ACC112 (cell line): ENCODE results near the gene PGBD5.

Source experiments
- H2AFZ ChIP-seq: fragments of 200-600 bp; sonication (generic); one replicate; pipeline ENCODE4 v1.6.0; 2017; ENCODE audit warnings: antibody characterized with exemption, low read length; ENCODE audit not compliant: unreplicated experiment
- H3K27ac ChIP-seq: fragments of 200-600 bp; sonication (generic); 2 replicates; pipeline ENCODE4 v1.5.1; 2014; ENCODE audit warnings: low read depth, mild to moderate bottlenecking, antibody characterized with exemption, low read length, moderate library complexity
- H3K27me3 ChIP-seq: fragments of 200-600 bp; sonication (generic); 2 replicates; pipeline ENCODE4 v1.6.1; 2014; ENCODE audit warnings: mild to moderate bottlenecking, antibody characterized with exemption, low read length, moderate library complexity, mixed read lengths; ENCODE audit not compliant: insufficient read depth
- H3K36me3 ChIP-seq: fragments of 200-600 bp; sonication (generic); 2 replicates; pipeline ENCODE4 v1.6.1; 2016; ENCODE audit warnings: mild to moderate bottlenecking, antibody characterized with exemption, low read length, moderate library complexity, mixed read lengths; ENCODE audit not compliant: insufficient read depth
- H3K4me1 ChIP-seq: fragments of 200-600 bp; sonication (generic); one replicate; pipeline ENCODE4 v1.6.1; 2016; ENCODE audit warnings: low read length, mixed read lengths; ENCODE audit not compliant: insufficient read depth, unreplicated experiment, control insufficient read depth
- H3K4me3 ChIP-seq: fragments of 200-600 bp; sonication (generic); 2 replicates; pipeline ENCODE4 v1.5.1; 2014; ENCODE audit warnings: mild to moderate bottlenecking, low read depth, low read length
- H3K79me2 ChIP-seq: fragments of 200-600 bp; sonication (generic); one replicate; pipeline ENCODE4 v1.6.0; 2016; ENCODE audit warnings: low read length; ENCODE audit not compliant: control insufficient read depth, unreplicated experiment, insufficient read depth

Gene PGBD5

GRCh38 chr1:230396966-230397365, 29.2 kb downstream of the PGBD5 start:
- Histone ChIP-seq H3K27me3 (peaks cover 3% of the 10 kb centered on the region; the same call in 1 of the 2 replicates), H3K27ac (no peak overlapping the region), H3K79me2 (no peaks in the 10 kb centered on the region), H3K4me1 (no peaks in the 10 kb centered on the region), H3K36me3 (no peaks in the 10 kb centered on the region), H3K4me3 (no peak overlapping the region), H2AFZ (no peak overlapping the region)

- peaks cover 9% of the 10 kb centered on the region; the same call in 1 of the 2 replicates for H3K27me3 ChIP-seq
- no peaks in the 10 kb centered on the region for H3K36me3 ChIP-seq
- H3K27ac ChIP-seq, result no peak overlapping the region
- no peak overlapping the region for H2AFZ ChIP-seq
- H3K79me2 ChIP-seq, result no peaks in the 10 kb centered on the region
- H3K4me3 ChIP-seq, result no peak overlapping the region
- H3K4me1 ChIP-seq, result no peaks in the 10 kb centered on the region
Observed at GRCh38 chr1:230395932-230396331, 30.2 kb downstream of the PGBD5 start.

GRCh38 chr1:230394741-230395140, 31.4 kb downstream of the PGBD5 start:
- H3K27ac ChIP-seq, result no peak overlapping the region
- no peak overlapping the region for H3K4me3 ChIP-seq
- H3K27me3 ChIP-seq, result peaks cover 13% of the 10 kb centered on the region; the same call in 1 of the 2 replicates
- H3K36me3 ChIP-seq, result no peaks in the 10 kb centered on the region
- no peaks in the 10 kb centered on the region for H3K4me1 ChIP-seq
- no peaks in the 10 kb centered on the region for H3K79me2 ChIP-seq
- H2AFZ ChIP-seq, result no peak overlapping the region

GRCh38 chr1:230394134-230394533, 32.0 kb downstream of the PGBD5 start:
- Histone ChIP-seq H2AFZ (no peak overlapping the region), H3K4me3 (no peak overlapping the region), H3K36me3 (no peaks in the 10 kb centered on the region), H3K79me2 (no peaks in the 10 kb centered on the region), H3K4me1 (no peaks in the 10 kb centered on the region), H3K27ac (no peak overlapping the region), H3K27me3 (peaks cover 13% of the 10 kb centered on the region; the same call in 1 of the 2 replicates)

- no peak overlapping the region for H3K4me3 ChIP-seq
- no peaks in the 10 kb centered on the region for H3K36me3 ChIP-seq
- no peaks in the 10 kb centered on the region for H3K79me2 ChIP-seq
- no peaks in the 10 kb centered on the region for H3K4me1 ChIP-seq
- H3K27me3 ChIP-seq, result peaks cover 13% of the 10 kb centered on the region; the same call in 1 of the 2 replicates
- H2AFZ ChIP-seq, result no peak overlapping the region
- H3K27ac ChIP-seq, result no peak overlapping the region
Observed at GRCh38 chr1:230393722-230394121, 32.4 kb downstream of the PGBD5 start.

GRCh38 chr1:230392920-230393521, 33.1 kb downstream of the PGBD5 start:
- Histone ChIP-seq H3K27ac (no peak overlapping the region), H3K36me3 (no peaks in the 10 kb centered on the region), H3K4me3 (no peak overlapping the region), H3K4me1 (no peaks in the 10 kb centered on the region), H3K79me2 (no peaks in the 10 kb centered on the region), H3K27me3 (peaks cover 13% of the 10 kb centered on the region; the same call in 1 of the 2 replicates), H2AFZ (no peak overlapping the region)

- Histone ChIP-seq H3K36me3 (no peaks in the 10 kb centered on the region), H3K4me3 (no peak overlapping the region), H2AFZ (no peak overlapping the region), H3K79me2 (no peaks in the 10 kb centered on the region), H3K27ac (no peak overlapping the region), H3K4me1 (no peaks in the 10 kb centered on the region), H3K27me3 (peaks cover 13% of the 10 kb centered on the region; the same call in 1 of the 2 replicates)
Observed at GRCh38 chr1:230392536-230392909, 33.6 kb downstream of the PGBD5 start.

- no peaks in the 10 kb centered on the region for H3K36me3 ChIP-seq
- no peaks in the 10 kb centered on the region for H3K4me1 ChIP-seq
- H3K27me3 ChIP-seq, result peaks cover 13% of the 10 kb centered on the region; the same call in 1 of the 2 replicates
- no peaks in the 10 kb centered on the region for H3K79me2 ChIP-seq
- no peak overlapping the region for H3K27ac ChIP-seq
- no peak overlapping the region for H2AFZ ChIP-seq
- H3K4me3 ChIP-seq, result no peak overlapping the region
Observed at GRCh38 chr1:230391776-230392535, 34.2 kb downstream of the PGBD5 start.

GRCh38 chr1:230390371-230390770, 35.8 kb downstream of the PGBD5 start:
- Histone ChIP-seq H3K4me3 (no peak overlapping the region), H3K27ac (no peak overlapping the region), H2AFZ (no peak overlapping the region), H3K36me3 (no peaks in the 10 kb centered on the region), H3K27me3 (peaks cover 13% of the 10 kb centered on the region; the same call in 1 of the 2 replicates), H3K4me1 (no peaks in the 10 kb centered on the region), H3K79me2 (no peaks in the 10 kb centered on the region)

- H3K27ac ChIP-seq, result no peak overlapping the region
- H3K4me1 ChIP-seq, result no peaks in the 10 kb centered on the region
- H3K4me3 ChIP-seq, result no peak overlapping the region
- no peaks in the 10 kb centered on the region for H3K36me3 ChIP-seq
- H3K79me2 ChIP-seq, result no peaks in the 10 kb centered on the region
- H3K27me3 ChIP-seq, result peaks cover 16% of the 10 kb centered on the region; the same call in 1 of the 2 replicates
- no peak overlapping the region for H2AFZ ChIP-seq
Observed at GRCh38 chr1:230387876-230388275, 38.3 kb downstream of the PGBD5 start.

GRCh38 chr1:230387296-230387695, 38.8 kb downstream of the PGBD5 start:
- H3K27ac ChIP-seq, result no peak overlapping the region
- no peaks in the 10 kb centered on the region for H3K4me1 ChIP-seq
- no peak overlapping the region for H3K4me3 ChIP-seq
- no peaks in the 10 kb centered on the region for H3K36me3 ChIP-seq
- H3K27me3 ChIP-seq, result peaks cover 16% of the 10 kb centered on the region; the same call in 1 of the 2 replicates
- H3K79me2 ChIP-seq, result no peaks in the 10 kb centered on the region
- H2AFZ ChIP-seq, result no peak overlapping the region
